Bronchial epithelial cell (primary cell): Measurements from ENCODE around the gene GBP7. TPM values are rescaled to one million over a fixed set of nuclear protein-coding genes. Genes with fewer than 3 reads are reported as not detected.
A peak's percentile ranks its signal among the peaks of the same experiment; 100 is the strongest.
"Not testable (repeated sequence)": the region's sequence is repeated elsewhere in the genome, so short reads cannot be mapped to it uniquely, and the experiment has no call there.

ENCODE experiments used
- DNase-seq: peaks from one replicate; pipeline ENCODE4 v3.0.0-alpha.2; 2010; ENCODE audit warnings: low read depth
- FAIRE-seq: peaks from 2 replicates; lab custom pipeline; 2011; peaks lifted over from hg19 to GRCh38; lab: Jason Lieb, UNC
- H3K27me3 ChIP-seq: 2 replicates; pipeline ENCODE4 v1.5.1; 2011; ENCODE audit warnings: low read length; ENCODE audit not compliant: control insufficient read depth, insufficient read depth
- H3K36me3 ChIP-seq: 2 replicates; pipeline ENCODE4 v1.5.1; 2011; ENCODE audit warnings: low read length; ENCODE audit not compliant: control insufficient read depth, insufficient read depth
- H3K4me3 ChIP-seq: 2 replicates; pipeline ENCODE4 v1.5.1; 2011; ENCODE audit warnings: mild to moderate bottlenecking, low read depth, low read length, control low read depth
- total RNA-seq: library from RNA; depleted of rRNA; stranded (reverse); fragments of >200 nt; gene quantifications from 2 replicates; pipeline ENCODE4 v1.2.1, GENCODE V29; 2014
- TF ChIP-seq, protein P1 (sequence below): IDR thresholded peaks from 2 replicates; pipeline ENCODE4 v1.5.1; 2011; ENCODE audit warnings: mild to moderate bottlenecking, moderate library complexity, low read length, control low read depth, inconsistent platforms; ENCODE audit not compliant: insufficient read depth, severe bottlenecking

GBP7 gene
- total RNA-seq, 1 donor from 2014 or later, result not detected

DNA sequence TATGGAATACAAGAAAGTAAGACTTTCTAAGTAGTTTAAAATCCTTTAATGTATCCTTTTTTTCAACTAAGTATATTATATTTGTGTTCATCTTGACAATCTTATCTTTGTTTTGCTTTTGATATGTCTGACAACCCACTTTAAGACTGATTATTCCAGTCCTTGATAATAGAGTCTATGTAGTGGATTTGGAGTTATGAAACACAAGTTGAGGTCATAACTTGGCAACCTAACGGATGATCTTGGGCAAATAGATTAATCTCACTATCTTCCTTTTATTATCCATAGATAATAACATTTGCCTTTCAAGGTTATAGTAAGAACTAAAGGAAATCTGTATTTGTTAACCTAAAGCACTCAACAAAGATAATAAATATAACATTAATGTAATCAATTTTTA lies 45.1 kb downstream of the GBP7 start:
- FAIRE-seq (no peak), DNase-seq (no peak)
- Histone ChIP-seq H3K27me3 (no peaks in the 10 kb centered on the region), H3K36me3 (no peaks in the 10 kb centered on the region), H3K4me3 (no peak overlapping the region)
- TF ChIP-seq, protein P1, sequence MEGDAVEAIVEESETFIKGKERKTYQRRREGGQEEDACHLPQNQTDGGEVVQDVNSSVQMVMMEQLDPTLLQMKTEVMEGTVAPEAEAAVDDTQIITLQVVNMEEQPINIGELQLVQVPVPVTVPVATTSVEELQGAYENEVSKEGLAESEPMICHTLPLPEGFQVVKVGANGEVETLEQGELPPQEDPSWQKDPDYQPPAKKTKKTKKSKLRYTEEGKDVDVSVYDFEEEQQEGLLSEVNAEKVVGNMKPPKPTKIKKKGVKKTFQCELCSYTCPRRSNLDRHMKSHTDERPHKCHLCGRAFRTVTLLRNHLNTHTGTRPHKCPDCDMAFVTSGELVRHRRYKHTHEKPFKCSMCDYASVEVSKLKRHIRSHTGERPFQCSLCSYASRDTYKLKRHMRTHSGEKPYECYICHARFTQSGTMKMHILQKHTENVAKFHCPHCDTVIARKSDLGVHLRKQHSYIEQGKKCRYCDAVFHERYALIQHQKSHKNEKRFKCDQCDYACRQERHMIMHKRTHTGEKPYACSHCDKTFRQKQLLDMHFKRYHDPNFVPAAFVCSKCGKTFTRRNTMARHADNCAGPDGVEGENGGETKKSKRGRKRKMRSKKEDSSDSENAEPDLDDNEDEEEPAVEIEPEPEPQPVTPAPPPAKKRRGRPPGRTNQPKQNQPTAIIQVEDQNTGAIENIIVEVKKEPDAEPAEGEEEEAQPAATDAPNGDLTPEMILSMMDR, result no peak

DNA sequence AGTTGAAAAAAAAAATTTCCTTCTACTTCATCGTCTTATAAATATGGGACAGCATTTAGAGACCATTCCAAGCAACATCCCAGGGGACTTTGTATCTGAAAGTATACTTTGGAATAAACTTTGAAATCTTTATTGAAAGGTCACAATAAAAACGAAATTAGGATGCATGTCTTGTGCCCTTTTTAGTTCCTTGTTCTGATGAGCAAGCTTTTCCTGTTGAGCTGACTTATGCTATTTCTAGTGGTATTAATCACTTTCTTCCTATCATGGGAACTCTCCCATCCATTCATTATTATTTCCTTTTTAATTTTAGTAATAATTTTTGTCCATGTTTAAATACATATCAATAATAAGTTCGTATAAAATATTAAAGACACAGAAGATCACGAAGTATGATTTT lies 45.9 kb downstream of the GBP7 start:
- TF ChIP-seq, protein P1, result no peak
- peak; percentile 10 for DNase-seq
- H3K36me3 ChIP-seq, result no peaks in the 10 kb centered on the region
- no peaks in the 10 kb centered on the region for H3K27me3 ChIP-seq
- no peak for FAIRE-seq
- H3K4me3 ChIP-seq, result no peak overlapping the region

DNA sequence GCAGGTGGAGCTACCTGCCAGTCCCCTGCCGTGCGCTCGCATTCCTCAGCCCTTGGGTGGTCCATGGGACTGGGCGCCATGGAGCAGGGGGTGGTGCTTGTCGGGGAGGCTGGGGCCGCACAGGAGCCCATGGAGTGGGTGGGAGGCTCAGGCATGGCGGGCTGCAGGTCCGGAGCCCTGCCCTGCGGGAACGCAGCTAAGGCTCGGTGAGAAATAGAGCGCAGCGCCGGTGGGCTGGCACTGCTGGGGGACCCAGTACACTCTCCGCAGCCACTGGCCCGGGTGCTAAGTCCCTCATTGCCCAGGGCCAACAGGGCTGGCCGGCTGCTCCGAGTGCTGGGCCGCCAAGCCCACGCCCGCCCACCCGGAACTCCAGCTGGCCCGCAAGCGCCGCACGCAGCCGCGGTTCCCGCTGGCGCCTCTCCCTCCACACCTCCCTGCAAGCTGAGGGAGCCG lies 47.8 kb downstream of the GBP7 start:
- H3K4me3 ChIP-seq, H3K36me3 ChIP-seq, DNase-seq, H3K27me3 ChIP-seq, FAIRE-seq: not testable (repeated sequence)

DNA sequence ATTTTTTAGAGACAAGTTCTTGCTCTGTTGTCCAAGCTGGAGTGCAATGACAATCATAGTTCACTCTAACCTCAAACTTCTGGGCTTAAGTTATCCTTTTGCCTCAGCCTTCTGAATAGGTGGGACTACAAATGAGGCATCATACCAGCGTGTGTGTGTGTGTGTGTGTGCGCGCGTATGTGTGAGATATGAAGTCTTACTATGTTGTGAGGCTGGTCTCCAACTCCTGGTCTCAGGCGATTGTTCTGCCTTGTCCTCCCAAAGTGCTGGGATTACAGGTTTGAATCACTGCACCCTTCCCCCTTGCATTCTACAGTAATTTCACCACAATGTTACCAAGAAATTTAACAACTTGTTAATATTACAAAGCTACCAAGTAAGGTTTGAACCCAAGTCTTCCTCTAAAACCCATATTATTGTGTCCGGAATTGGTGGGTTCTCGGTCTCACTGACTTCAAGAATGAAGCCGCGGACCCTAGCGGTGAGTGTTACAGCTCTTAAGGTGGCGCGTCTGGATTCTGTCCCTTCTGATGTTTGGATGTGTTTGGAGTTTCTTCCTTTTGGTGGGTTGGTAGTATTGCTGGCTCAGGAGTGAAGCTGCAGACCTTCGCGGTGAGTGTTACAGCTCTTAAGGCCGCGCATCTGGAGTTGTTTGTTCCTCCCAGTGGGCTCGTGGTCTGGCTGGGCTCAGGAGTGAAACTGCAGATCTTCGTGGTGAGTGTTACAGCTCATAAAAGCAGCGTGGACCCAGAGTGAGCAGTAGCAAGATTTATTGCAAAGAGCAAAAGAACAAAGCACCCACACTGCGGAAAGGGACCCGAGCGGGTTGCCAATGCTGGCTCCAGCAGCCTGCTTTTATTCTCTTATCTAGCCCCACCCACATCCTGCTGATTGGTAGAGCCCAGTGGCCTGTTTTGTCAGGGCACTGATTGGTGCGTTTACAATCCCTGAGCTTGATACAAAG lies 48.9 kb downstream of the GBP7 start:
- H3K27me3 ChIP-seq, FAIRE-seq, H3K4me3 ChIP-seq, DNase-seq, H3K36me3 ChIP-seq: not testable (repeated sequence)

DNA sequence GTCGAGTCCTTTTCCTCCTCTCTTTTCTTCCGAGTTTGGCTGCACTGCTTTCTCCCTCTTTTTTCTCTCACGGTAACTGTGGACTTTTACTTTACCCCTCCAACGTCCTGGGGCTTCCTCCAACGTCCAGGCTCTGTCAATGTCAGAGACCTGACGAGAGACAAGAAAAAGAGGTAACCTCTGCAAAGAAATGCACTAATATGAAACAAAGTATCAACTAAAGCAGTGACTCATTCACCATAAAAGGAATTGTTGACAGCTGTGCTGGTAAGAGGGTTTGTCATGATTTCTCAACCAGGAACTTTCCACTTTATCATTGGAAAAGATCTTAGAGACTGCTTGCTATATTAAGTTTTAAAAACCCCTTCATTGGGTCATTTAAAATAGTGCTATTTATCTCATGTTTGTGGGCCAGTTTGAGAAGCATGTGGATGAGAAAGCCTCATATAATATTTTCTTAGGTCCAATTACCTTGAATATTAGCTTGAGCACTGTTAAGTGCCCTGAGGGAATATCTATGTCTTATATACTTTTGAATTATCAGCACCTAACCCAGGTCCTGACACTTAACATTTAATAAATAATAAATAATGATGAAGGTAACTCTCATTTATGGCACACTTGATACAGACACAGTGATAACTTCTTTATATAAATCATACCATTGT lies 49.8 kb downstream of the GBP7 start, which contains the start of gene GBP2:
Gene GBP2 (minus strand): TSS at position 202 of the 668 bp plus-strand sequence. CDS start 4,148 bp downstream, outside the sequence.
- Histone ChIP-seq H3K36me3 (no peaks in the 10 kb centered on the region), H3K4me3 (peak within 1 kb of the TSS; percentile 3), H3K27me3 (no peaks in the 10 kb centered on the region)
- DNase-seq (peak; percentile 89), FAIRE-seq (no peak)
- TF ChIP-seq, protein P1, result no peak

DNA sequence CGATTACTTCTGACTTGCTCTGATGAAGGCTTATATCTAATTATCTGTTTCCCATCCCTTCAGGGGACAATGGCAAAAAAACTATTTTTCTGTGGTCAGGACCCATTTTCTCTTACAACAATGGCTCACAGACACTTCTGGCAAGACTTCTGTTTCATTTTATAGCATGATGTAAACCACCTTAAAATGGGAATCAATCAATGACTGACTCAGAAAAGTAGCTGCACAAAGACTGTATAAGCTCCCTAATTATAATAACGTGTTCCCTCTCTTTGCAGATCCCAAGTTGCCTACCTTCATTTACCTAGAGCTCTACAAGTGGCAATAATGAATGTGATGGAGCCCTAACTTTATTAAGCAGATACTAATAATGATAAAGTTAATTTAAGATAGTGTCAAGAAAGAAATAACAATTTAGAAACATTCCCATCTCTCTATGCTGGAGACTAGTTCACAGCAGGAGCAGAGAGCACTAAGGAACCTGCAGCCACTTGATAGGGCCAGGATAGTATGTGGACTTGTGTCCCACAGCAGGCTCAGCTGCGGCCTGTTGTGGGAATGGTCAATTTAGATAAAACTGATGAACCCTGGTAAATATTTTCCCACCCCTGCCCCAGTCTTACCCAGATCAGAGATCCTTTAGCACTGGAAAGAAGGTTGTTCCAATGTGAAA lies 50.4 kb downstream of the GBP7 start:
- DNase-seq (no peak), FAIRE-seq (no peak)
- no peaks in the 10 kb centered on the region for H3K27me3 ChIP-seq
- TF ChIP-seq, protein P1, result no peak
- H3K4me3 ChIP-seq, result peak overlapping the region; percentile 3
- H3K36me3 ChIP-seq, result no peaks in the 10 kb centered on the region
